CD4-positive, alpha-beta T cell treated with Interleukin-15 for 1 hour (primary cell): ENCODE measurements around the gene IQCH.
"Not testable (repeated sequence)": the region's sequence is repeated elsewhere in the genome, so short reads cannot be mapped to it uniquely, and the experiment has no call there.

Experiments used
- DNase-seq: peaks from one replicate; pipeline ENCODE4 v3.0.0-alpha.2; 2020

IQCH gene

GRCh38 chr15:67401336-67401735, 146.8 kb downstream of the IQCH start:
- no peak for DNase-seq

DNA sequence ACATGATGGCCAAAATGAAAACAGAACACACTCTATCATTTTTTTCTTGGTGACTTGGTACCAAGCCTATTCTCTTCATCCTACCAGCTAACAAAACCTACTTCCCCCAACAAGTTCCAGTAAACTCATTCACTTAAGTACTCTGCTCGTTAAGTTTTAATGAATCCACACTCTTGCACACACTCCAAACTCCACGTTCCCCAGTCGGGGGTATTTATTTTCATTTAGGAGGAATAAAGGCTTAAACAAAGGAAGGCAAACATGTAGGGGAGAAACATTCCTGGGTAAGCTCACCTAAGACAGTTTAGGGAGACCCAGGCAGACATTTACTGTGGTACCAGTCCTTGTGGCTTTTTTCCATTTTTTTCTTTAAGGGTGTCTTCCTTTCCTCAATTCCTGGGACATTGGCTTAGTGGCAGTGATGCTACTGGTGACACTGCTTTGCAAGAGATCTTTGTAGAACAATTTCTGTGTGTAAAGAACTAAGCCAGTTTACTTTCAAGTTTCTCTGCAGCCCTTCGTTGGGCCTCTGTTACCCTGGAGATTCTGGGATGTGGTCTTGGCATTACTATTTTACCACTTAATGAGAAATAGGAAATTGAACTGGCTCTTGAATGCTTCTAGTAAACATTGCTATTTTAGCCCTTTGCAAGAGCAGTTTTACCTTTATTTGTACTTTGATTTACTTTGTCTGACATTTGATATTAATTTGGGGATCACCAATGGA, 149.0 kb downstream of the IQCH start:
- no peak for DNase-seq

- DNase-seq, result no peak
Measured at GRCh38 chr15:67405208-67406191, 150.9 kb downstream of the IQCH start.

DNA sequence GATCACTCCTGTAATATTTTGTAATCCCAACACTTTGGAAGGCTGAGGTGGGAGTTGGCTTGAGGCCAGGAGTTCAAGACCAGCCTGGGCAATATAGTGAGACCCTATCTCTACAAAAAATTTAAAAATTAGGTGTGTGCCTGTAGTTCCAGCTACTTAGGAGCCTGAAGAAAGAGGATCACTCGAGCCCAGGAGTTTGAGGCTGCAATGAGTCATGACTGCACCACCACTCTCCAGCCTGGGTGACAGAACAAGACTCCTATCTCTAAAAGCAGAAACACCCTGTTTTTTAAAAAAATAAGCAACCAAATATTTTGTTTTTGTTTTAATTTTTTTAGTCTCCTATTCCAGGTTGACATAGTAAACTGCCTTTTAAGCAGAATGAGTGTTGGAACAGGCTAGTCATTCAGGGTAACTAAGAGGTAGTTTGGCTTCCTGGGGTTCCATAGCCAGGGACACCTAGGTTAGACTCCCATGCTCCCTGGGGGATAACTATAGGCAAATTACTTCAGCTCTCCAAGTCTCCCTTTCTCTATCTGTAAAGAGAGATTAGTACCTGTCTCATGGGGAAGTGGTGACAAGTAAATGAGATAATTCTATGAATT, 151.8 kb downstream of the IQCH start:
- no peak for DNase-seq

- DNase-seq, result no peak
Measured at GRCh38 chr15:67407786-67408185, 153.2 kb downstream of the IQCH start.

- DNase-seq, result no peak
Measured at GRCh38 chr15:67409175-67409574, 154.6 kb downstream of the IQCH start.

GRCh38 chr15:67411486-67411885, 156.9 kb downstream of the IQCH start:
- no peak for DNase-seq

DNA sequence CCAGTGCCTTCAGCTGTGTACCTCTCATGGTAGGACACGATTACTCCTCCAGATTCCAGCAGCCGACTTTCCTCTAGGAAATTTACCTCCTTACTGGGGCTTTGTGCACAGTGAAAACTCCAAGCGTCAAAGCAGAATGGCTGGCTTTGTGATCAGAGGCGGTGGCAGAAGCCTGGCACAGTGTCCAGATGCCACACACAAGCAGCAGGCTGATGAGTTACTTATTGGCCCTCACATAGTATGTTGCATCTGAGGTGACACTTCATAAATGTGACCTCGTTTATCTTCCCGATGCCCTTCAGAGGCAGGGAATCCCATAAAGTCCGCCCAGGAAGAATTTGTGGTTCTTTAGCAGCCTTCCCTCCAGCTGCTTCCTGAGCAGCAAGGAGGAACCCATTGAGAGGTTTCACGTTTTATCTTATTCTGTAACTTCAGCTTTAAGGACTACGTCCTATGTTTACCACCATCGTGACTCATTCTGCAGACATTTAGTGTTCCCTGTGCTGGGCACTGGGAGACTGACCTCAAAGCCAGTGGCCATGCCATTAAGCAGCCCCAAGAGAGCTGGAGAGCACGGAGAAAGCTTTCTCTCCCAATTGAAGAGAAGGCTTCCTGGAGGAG, 159.3 kb downstream of the IQCH start:
- DNase-seq, result no peak

DNA sequence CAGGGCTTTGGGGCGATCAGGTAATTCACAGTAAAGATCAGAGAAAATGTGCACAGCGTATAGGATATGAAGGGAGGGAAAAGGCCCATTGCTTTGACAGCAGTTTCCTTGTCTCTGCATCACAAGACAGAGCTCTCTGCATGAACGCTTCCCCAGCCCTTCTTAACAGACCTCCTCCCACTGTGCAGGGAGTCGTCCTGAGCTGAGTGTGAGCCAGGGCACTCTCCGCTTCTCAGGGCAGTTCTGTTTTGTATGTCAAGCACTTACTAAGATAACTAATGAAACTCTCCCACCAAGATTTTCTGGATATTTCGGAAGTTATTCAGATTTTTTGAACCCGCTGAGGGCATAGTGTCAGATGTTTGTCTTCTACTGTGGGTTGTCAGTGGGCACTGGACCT, 160.6 kb downstream of the IQCH start:
- DNase-seq, result no peak

DNA sequence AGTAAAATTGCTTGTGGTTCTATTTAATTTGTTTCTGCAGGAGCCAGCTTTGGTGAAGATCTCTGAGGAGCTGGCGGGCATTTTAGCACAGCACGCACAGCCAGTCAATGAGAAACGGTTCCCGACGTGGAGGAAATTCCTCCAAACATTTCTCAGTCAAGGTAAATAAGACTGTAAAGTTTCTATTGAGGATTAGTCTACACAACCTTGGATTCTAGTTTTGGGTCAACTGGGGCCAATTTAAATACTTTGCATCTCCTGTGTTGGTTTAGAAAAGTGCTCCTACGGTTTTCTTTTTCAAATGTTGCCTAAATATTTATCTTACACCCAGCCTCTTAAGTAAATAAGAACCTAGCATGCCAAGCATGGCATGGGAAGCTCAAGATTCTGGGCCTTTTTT, 162.3 kb downstream of the IQCH start:
- DNase-seq, result no peak

DNA sequence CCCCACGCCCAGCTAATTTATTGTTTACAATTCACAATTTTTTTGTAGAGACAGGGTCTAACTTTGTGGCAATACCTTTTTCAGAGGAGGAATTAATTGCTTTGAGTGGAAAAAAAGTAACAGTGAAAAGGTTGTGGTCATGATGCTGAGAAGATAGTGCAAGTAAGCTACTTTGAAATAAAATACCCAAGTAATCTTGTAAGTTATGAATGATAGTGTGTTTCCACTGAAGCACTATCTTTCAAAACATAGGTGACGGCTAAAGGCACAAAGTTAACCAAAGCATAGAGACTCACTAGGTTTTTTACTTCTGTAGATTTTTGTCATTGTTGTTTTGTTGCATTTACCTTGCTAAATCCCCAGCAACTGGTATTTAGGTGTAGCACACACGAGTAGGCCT, 165.1 kb downstream of the IQCH start:
- no peak for DNase-seq

DNA sequence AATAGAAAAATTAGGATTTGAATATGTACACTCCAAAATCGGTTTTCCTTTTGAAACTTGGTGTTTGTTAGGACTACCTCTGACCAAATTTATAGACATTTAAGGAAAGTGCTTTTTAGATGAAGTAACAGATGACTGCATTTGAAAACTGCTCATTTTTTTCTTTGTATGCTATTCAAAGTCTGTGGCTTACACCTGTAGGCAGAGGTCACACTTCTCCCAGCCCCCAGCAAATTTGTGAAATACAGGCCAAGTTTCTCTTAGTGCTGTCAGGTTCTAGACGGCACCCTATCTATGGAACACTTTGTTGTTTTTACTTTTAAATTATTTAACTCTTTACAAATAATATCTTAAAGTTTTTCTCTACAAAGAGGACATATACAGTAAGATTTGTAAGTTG, 165.6 kb downstream of the IQCH start:
- DNase-seq, result no peak

- DNase-seq, result no peak
Measured at GRCh38 chr15:67421105-67421504, 166.5 kb downstream of the IQCH start.

DNA sequence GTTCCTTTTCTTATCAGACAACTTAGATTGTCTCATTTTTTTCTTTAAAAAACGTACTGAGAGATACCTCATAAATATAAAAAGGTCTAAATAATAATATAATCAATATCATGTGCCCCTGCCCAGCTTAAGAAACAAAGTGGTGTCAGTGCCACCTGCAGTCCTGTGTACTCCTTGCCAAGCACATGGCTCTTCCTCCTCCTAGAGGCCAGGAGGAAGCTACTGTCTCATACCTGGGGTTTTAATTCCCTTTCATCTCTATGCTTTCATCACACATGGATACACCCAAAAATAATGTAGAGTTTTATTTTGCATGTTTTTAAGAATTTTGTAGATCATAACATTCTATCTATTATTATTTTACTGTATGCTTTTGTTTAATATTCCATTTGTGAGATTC, 167.7 kb downstream of the IQCH start:
- no peak for DNase-seq

- DNase-seq, result no peak
Measured at GRCh38 chr15:67433495-67434099, 179.0 kb downstream of the IQCH start.

DNA sequence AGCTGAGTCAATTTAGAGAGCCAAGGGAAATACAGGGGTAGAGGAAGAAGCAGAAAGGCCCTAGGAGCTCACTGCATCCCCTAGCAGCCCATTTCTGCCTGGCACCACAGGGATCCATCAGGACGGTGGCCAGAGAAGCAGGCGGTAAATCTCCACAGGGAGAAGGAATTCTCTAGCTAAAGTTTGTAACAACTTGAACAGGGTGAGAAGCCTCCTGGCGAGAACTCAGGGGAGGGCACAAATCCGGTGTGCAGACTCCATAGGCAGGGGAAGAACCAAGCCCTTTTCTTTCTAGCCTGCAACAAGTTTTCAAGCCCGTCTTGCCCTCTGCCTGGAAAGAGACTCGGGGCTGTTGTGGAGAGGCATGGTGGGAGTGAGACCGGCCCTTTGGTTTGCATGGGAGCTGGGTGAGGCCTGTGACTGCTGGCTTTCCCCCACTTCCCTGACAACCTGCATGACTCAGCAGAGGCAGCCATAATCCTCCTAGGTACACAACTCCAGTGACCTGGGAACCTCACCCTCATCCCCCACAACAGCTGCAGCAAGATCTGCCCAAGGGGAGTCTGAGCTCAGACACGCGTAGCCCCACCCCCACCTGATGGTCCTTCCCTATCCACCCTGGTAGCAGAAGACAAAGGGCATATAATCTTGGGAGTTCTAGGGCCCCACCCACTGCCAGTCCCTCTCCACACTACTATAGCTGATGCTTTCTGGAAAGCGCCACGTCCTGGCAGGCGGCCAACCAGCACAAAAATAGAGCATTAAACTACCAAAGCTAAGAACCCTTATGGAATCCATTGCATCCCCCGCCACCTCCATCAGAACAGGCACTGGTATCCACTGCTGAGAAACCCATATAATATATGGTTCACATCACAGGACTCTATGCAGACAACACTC, 182.0 kb downstream of the IQCH start:
- not testable (repeated sequence) for DNase-seq

GRCh38 chr15:67444100-67444499, 189.5 kb downstream of the IQCH start:
- DNase-seq, result no peak

GRCh38 chr15:67446449-67446848, 191.9 kb downstream of the IQCH start:
- no peak for DNase-seq

DNA sequence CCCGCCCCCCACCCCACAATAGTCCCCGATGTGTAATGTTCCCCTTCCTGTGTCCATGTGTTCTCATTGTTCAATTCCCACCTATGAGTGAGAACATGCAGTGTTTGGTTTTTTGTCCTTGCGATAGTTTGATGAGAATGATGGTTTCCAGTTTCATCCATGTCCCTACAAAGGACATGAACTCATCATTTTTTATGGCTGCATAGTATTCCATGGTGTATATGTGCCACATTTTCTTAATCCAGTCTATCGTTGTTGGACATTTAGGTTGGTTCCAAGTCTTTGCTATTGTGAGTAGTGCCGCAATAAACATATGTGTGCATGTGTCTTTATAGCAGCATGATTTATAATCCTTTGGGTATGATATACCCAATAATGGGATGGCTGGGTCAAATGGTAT, 193.8 kb downstream of the IQCH start:
- DNase-seq, result not testable (repeated sequence)

DNA sequence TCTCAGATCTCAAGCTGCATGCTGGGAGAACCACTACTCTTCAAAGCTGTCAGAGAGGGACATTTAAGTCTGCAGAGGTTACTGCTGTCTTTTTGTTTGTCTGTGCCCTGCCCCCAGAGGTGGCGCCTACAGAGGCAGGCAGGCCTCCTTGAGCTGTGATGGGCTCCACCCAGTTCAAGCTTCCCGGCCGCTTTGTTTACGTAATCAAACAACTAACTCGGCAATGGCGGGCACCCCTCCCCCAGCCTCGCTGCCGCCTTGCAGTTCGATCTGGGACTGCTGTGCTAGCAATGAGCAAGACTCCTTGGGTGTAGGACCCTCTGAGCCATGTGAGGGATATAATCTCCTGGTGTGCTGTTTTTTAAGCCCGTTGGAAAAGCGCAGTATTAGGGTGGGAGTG, 199.1 kb downstream of the IQCH start:
- DNase-seq, result not testable (repeated sequence)

DNA sequence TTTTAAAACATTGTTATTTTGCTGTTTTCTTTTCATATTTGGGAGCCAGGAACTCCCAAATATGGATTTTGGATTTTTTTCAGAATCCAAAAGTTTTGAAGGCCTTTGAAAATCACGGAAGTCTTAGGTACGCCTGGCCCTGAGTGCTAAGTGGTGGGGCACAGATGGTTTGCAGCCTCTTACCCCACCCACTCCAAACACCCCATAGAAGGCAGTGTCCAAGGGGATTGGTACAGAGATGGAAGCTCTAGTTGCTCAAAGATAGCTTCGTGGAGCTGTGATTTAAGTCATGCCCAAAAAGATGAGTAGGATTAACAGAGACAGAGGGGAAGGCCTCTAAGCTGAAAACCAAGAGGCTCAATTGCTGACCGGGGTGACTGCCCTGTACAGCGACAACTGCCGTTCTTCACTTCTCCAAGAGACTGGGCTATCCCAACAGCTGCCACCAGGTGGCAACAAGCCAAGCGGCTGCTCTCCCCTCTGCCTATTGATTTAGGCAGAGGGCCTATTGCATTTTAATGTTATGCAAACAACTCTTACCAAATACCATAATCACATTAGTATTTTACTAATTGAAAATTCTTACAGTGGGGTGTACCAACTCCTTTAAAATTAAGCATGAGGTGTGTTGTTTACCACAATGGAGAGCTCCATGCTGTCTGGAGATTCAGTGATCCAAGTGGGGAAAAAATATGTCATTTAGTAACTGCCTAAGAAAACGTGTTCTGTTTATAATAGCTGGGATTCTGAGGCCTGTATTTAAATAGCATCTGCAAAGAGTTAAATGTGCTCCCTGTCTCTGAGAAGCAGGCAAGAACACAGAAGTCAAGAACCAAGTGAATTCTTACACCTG, 202.3 kb downstream of the IQCH start:
- DNase-seq, result peak; percentile 69
